ENCODE data around the gene THOC3.
A peak's percentile ranks its signal among the peaks of the same experiment; 100 is the strongest.
"Not testable (repeated sequence)": the region's sequence is repeated elsewhere in the genome, so short reads cannot be mapped to it uniquely, and the experiment has no call there.

Gene THOC3

GRCh38 chr5:175938489-175938888 is 29.6 kb downstream of the THOC3 start:
- DNase-seq (ENCODE audit: low spot score) = not testable (repeated sequence)

DNA sequence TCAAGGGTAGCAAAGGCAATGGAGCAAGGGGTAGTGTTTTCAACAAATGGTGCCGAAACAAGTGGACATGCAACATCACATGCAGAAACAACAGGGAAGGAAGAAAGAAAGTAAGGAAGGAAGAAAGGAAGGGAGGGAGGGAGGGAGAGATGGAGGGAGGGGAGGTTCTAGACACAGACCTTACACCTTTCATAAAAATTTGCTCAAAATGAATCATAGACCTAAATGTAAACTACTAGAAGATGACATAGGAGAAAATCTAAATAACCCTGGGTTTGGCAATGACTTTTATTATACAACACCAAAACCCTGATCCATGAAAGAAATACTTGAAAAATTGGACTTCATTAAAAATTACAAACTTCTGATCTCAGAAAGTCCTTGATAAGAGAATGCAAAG is 39.4 kb downstream of the THOC3 start:
- DNase-seq (ENCODE audit: low spot score) = not testable (repeated sequence)

DNA sequence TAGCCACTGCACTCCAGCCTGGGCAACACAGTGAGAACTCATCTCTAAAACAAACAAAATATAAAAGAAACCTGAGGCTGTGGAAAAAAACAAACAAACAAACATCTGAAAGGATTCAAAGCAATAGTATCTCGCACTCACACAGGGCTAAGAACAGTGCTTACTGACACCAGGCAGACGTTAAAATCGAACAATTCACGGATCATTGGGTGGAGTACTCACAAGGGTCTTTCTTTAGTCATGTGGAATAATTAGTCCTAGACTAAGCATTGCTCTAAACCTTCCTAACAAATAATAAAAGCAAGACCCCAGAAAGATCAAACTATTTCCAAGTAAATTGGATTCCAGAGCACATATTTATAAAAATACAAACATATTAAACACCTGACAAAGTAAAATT is 43.0 kb downstream of the THOC3 start:
- DNase-seq (ENCODE audit: low spot score) = not testable (repeated sequence)

DNA sequence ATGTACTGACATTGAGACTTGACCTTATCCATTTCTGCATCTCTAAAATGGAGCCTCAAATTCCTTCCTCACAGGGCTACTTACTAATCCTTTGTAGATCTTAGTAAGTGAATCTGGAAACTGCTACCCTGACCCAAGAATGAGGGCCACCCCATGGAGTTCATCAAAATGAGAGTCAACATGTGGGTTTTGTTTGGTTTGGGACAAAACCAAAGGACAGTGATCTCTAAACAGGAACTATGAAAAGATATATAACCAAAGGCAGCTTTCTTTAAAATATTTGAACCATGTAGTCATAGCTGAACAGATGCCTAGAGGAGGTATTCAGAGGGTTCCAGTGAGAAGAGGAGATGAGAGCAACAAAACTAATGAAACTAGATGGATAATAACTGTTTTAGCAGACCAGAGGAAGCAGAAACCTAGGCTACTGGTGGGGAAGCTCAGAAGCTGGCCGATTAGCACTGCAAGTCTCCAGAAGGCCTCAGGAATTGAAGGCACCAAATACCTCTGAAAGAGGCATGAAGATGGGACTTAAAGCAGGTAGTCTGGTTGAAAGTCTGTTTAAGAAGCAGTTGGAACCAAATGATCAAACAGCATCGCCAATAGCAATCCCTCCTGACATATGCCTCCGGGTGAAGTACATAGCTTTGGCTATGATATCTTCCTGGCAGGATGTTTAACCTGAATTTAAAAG is 45.8 kb downstream of the THOC3 start:
- peak; percentile 96 for DNase-seq (ENCODE audit: low spot score)

DNA sequence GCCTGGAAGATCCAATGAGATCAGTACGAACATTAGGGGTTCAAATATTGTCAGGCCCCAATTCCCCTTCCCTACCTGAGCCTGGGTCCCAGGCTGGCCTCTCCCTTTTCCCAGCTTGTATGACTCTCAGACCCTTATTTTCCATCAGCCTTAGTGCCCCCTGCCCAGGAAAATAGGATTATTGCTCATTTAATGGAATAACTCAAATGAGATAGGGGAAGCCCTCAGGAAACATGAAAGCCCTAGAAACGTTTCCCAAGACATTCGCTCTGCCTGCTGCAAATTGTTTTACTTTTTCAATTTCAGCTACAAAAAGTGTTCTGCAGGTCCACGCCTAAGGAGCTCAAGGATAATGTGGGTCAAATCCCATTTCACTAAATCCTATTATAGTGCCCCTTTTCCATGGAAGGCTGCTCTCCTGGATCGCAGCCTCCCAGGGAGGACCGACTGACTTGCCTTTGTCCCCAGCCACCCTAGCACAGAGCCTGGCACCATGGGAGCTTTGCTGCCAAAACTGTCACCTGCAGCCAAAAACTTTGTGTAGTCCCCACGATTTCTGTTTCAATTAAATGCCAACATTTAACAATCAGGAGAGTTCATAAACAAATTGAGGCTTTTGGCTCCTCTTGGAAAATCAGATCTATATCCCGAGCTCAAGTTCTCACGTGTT is 46.9 kb downstream of the THOC3 start:
- DNase-seq (ENCODE audit: low spot score) = peak; percentile 1

DNA sequence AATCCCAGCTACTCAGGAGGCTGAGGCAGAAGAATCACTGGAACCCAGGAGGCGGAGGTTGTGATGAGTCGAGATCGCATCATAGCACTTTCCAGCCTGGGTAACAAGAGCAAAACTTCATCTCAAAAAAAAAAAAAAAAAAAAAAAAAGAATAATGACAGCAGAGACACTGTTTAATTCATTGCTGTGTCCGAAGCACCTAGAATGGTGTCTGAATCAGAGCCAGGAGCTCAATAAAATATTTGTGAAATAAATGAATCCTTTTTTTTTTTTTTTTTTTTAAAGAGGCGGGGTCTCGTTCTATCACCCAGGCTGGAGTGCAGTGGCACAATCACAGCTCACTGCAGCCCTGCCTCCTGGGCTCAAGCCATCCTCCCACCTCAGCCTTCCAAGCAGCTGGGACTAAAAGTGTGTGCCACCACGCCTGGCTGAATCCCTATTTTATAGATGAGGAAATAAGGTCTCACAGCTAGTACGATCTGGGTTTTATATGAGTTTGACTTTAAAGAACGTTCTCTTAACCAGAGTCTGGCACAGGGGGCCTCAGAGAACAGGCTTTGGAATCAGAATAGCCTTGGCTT is 47.8 kb downstream of the THOC3 start:
- peak; percentile 14 for DNase-seq (ENCODE audit: low spot score)

GRCh38 chr5:175915066-175916037 is 52.8 kb downstream of the THOC3 start:
- not testable (repeated sequence) for DNase-seq (ENCODE audit: low spot score)

- DNase-seq (ENCODE audit: low spot score) = not testable (repeated sequence)
Measured at GRCh38 chr5:175913835-175914672, 54.1 kb downstream of the THOC3 start.

DNA sequence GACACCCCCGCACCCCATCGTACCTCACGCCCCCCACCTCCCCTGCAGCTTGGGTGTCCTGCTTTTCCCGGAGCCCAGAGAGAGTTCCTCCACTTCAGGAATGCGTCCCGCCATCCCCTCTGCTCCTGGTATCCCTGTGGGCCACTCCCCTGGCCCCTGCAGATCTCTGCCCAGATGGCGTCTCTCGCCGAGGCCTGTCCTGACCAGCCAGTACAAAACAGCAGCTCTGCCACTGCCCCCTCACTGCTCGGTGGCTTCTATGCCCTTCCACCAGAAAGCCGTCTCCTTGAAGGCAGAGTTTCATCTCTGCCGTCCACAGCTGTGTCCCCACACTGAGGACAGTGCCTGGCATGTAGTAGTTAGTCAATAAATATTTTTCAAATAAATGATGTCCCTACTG is 58.0 kb downstream of the THOC3 start:
- not testable (repeated sequence) for DNase-seq (ENCODE audit: low spot score)
